ENCODE results near the gene COL2A1.

The COL2A1 gene

DNA sequence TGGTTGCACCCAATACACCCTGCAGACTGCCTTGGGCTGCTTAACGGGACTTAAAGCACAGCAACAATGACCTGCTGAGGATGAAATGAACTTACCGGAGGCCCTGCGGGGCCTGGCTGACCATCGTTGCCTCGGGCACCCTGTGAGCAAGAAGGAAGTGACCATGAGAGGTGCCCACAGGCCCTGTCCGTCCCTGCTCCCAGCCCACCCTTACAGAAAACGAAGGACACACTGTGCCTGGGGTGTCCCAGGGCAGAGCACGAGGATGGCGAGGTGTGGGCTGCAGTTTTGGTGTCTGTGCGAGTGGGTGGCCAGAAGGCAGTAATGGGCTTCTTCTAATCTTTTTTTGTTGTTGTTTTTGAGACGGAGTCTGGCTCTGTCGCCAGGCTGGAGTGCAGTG lies 14.6 kb downstream of the COL2A1 start:
- DNase-seq (ENCODE audit: low read depth), result no peak

DNA sequence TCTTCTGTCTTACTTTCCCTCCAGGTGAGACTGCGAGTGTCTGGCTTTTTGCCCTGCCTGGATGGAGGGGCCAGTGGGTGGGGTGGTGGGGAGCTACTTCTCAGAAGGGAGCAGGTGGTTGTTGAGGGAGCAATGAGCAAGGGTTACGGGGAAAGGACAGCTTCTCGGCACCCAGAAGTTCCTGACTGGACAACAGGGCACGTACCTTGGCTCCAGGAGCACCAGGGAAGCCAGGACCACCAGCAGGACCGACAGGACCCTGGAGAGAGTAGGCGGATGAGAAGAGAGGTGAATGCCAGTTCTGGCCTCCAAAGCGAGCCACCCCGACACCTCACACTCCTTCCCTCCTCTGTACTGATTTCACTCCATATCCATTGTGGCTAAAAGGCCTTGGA lies 15.3 kb downstream of the COL2A1 start:
- DNase-seq (ENCODE audit: low read depth), result no peak

DNA sequence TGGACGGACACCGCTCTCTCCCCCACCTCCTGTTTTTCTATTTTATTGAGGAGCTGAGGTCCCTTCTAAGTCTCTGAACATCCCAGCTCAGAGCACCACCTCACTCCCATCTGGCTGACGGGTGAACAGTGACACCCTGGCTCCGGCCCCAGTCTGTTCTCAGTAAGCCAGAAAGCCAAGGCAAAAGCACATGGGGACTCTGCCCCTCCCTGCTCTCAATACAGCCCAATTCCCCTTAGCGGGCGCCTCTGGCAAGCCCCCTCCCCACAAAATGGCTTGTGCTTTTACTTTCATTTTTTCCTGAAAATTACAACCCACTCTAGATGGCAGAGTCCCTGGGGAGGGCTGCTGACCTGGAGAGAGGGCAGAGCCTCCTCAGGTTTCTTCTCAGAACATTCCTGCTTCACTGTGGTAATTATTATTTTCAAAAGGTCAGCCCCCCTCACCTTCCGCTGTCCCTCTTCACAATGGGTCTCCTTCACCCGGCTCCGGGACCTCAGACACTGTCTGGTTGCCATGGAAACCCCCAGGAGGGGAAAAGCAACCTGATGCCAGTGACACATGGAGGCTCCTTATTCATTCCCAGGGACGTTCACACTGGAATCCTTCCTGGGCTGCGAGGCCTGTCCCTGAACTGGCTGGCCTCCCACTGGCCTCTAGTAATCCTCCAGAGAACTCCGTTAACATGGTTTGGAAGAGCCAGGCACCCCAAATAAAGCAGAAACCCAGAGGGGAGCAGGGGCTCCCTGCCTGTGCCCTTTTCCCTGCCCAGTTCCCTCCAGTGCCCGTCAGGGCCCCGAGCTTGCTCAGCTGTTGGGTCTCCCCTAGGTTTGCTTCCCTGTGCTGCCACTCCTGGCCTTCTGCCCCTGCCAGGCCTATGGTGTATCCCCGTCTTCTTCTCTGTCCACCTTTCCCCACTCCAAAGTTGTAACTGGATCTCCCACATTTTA lies 15.9 kb downstream of the COL2A1 start:
- no peak for DNase-seq (ENCODE audit: low read depth)

DNA sequence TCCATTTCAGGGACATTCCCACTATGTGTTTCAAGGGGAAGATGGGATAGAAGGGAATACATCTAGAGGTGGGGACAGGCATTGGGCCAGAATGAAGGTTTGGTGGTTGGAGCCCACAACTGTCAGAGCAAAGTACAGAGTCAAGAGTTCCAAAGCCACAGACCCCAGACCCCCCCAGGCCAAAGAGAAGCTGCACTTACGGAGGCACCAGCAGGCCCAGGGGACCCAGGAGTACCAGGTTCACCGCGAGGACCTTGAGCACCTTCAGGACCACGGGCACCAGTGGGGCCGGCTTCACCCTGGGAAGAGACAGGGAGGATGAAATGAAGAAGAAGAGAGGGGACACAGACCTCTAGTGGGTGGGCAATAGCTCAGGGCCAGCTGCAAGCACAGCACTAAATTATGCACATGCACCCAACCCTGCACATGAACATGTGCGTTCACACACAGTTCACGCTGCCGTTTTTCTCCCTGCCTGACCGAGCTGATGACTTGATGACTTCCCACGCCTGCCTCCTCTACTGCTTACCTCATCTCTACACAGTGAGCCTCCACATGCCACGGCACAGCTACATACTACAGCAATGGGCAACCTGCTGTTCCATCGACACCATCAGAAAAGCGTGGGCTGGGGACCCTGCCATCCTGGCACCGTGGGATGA lies 16.7 kb downstream of the COL2A1 start:
- DNase-seq (ENCODE audit: low read depth), result no peak

DNA sequence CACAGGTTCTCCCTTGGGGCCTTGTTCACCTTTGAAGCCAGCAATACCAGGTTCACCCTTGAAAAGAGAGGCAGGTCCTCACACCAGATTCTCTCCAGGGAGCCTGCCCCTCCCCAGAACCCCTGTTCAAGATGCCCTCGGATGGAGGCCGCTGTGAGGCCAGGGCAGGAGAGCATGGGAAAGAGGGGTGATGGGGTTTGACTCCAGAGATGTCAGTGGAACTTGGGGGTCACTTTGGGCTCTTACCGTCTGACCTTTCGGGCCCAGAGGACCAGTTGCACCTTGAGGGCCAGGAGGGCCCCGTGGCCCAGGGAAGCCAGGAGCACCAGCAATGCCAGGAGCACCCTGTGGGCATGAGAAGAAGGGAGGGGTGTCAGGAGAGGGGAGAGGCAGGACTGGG lies 17.4 kb downstream of the COL2A1 start:
- no peak for DNase-seq (ENCODE audit: low read depth)

DNA sequence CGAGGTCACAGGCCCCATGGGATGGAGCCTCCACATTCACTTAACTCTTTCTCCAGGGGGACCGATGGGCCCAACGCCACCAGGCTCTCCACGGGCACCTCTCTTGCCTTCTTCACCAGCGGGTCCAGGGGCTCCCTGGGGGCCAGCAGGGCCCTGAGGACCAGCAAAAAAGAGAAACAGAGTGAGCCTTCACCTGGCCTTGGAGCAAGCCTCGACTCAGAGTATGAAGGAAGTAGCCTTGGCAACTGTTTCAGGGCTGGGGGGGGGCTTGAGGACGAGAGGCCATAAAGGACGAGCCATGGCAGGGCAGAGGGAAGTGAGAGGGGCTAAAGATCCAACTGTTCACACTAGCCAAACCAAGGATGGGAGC lies 18.0 kb downstream of the COL2A1 start:
- no peak for DNase-seq (ENCODE audit: low read depth)

DNA sequence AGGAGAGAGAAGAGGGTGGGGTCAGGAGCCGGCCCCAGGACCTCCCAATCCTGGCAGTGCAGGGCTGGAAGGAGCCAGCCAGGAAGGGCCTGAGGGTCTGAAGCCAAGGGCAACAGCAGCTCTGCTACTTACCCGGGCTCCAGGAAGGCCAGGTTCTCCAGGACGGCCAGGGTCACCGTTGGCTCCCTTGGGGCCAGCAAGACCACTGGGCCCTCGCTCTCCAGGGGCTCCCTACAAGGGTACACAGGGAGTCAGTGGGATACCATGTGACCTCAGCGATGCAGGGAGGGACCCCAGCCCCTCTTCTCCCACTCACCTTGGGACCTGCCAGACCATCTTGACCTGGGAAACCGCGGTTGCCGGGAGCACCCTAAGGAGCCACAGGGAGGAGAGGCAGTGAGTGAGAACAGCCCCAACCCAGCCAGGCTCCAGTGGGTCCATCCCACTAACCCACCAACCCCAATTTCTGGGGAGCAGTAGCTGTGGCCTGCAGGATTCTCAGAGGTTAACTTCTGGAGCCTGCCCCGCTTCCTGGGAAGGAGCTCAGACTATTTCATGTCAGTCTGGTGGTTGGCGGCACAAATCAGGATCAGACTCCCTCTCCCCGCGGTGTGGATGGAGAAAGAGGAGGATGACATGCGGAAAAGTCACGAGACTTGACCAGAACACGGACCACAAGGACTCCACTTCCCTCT lies 18.5 kb downstream of the COL2A1 start:
- DNase-seq (ENCODE audit: low read depth), result no peak

DNA sequence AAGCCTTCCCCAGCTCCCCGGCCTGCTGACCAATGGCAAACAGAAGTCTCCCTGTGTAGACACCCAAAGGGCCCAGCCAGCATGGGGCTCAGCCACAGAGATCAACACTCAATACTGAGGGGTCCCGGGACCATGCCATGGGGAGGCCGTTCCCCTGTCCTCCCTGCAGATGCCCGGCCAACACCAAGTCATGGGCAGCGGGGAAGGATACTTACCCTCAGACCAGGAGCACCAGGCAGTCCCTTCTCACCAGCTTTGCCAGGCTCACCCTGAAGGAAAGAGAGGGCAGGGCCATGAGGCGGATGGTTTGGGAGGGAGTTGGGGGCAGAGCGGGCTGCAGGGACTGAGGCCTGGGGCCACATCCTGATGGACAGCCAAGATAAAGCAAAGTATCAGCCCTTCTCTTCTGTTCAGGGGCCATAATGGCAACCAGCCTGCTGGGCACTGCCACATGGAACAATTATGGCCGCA lies 19.9 kb downstream of the COL2A1 start:
- no peak for DNase-seq (ENCODE audit: low read depth)

DNA sequence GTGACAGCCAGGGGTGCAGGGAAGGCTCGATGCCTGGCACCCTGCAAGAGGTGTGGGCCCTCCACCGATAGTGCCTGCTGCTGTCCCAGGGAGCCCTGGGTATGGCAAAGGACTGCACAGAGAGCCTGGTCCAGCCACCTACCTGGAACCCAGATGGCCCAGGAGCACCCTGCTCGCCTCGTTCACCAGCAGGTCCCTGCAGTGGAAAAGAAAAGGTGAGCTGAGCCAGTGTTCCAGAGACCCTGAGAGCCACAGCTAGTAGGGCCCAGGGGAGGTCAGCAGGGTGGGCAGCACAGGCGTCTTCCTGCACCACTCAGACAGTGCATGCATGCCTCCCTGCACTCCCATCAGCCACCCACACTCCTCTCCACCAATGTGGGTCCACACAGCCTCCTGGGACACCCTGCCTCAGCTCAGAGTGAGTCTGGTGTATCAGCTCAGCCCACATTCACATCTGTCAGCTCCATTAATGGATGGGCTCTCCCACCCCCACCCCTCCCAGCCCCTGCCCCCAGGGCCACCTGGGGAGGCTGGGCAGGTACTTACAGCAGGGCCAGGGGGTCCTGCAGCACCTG lies 20.6 kb downstream of the COL2A1 start:
- no peak for DNase-seq (ENCODE audit: low read depth)

DNA sequence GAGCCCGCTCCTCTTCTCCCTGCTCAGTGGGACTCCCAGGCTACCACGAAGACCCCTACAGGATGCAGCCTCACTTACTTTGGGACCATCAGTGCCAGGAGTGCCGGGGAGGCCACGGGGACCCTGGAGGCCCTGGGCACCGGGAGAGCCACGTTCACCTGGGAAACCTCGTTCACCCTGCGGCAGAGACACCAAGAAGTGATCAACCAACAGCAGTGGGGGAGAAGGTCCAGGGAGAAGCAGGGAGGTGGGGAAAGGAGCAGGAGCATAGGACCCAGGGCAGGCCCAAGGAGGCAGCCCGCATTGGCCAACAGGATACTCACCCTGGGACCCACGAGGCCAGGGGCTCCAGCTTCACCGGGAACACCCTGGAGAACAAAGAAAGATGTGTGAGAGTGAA lies 21.5 kb downstream of the COL2A1 start:
- DNase-seq (ENCODE audit: low read depth), result no peak

DNA sequence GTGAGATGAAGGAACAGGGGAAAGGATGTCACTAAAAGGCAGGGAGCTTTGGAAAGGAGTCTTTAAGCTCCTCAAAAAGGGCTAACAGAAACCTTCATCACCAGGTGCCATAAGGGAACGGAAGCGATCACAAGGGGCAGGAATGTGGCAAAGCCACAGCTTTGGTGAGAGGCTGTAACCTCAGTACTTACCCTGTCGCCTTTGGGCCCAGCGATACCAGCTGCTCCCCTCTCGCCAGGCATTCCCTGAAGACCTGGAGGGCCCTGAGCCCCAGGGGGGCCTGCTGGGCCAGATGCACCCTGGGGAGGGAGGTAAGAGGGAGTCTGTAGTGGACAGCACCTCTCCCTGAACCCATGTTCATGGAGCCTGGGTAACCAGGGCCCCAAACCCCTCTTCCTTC lies 22.0 kb downstream of the COL2A1 start:
- no peak for DNase-seq (ENCODE audit: low read depth)

DNA sequence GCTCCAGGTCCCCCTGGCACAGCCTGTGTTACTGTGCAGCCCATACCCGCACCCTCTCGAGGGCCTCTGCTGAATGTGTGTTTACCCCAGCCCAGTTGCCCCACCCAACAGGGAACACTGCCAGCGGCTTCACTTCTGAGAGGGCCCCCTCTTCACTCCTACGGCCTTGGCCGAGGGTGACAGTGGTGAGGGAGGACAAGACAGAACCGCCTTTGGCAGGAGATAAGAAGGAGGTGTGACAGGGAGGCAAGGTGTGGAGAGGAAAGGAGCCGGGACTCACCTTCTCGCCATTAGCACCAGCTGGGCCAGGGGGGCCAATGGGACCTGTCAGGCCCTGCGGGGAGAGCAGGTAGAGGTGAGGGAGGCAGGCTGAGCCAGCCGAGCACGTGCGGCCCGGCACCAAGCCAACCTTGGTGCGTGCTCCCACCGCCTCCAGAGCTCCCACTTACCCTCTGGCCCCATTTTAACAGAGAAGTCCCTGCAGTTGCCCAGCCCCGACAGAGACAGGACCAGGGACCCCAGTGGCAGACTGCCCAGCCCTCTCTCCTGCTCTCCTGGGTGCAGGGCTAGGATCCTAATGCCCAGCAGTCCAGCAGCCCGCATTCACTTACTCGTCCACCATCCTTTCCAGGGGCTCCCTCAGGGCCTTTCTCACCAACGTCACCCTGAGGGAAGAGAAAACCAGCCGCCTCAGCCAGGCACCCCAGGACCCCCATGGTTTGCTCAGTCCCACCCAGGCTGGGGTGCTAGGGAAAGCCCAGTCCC lies 22.6 kb downstream of the COL2A1 start:
- no peak for DNase-seq (ENCODE audit: low read depth)

DNA sequence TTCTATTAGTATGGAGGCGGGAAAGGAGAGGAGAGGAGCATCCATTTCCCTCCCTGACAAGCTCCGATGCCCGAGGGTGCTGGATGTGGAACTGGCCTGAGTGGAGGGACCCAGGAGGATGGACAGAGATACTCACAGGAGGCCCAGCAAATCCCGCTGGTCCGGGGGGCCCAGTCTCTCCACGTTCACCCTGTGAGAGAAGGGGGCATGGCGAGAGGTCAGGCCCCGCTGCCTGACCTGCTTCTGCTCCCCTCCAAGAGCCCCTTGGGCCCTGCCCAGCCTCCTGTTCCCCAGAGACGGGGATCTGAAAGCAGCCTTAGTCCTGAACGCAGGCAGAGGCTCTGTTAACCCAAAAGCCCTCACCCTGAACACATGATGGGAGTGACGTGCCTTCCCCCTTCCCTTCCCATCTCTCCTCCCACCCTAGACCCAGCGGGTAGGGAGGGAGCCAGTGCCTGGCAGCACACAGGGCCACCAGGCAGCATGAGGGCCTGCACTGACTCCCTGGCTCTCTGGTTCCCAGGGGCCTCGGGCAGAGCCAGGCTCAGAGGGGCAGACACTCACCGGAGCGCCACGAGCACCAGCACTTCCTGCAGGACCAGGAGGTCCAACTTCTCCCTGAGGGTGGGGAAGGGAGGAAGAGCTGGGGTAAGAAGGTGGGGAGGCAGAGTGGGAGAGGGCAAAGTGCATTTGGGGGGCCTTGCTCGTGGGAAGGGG lies 23.3 kb downstream of the COL2A1 start:
- DNase-seq (ENCODE audit: low read depth), result no peak

DNA sequence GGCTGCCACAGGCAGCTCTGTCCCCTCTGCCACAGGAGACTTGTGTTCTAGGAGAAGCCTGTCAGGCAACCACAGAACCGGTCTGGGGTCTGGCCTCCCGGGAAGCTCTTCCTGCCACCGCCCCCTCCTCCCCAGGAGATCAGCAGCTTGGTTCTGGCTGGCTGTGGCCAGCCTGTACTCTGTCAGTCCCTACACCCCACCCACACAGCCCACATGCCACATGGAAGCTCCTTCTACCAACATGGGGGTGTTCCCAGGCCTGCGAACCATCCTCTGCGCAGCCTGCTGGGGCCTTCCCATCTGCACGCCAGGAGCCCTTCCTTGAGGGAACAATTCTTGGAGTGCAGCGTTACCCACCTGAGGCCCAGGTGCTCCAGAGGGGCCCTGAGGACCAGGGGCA lies 24.1 kb downstream of the COL2A1 start:
- no peak for DNase-seq (ENCODE audit: low read depth)

DNA sequence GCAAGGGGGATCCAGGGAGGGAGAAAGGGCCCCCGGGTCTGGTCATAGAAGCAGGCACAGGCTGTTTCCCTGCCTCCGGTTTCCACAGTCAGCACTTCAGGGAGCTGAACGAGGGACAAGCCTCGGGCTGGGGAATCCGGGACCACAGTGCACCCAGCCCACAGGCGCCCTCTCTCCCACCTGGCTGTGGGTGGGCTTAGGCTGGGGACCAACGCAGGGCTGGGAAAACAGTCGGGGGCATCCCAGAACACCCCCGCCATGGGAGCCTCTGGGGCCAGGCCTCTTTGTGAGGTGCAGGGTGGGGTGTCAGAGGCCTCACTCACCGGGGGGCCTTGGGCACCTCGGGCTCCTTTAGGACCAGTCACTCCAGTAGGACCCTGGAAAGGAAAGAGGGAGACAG lies 24.6 kb downstream of the COL2A1 start:
- no peak for DNase-seq (ENCODE audit: low read depth)

DNA sequence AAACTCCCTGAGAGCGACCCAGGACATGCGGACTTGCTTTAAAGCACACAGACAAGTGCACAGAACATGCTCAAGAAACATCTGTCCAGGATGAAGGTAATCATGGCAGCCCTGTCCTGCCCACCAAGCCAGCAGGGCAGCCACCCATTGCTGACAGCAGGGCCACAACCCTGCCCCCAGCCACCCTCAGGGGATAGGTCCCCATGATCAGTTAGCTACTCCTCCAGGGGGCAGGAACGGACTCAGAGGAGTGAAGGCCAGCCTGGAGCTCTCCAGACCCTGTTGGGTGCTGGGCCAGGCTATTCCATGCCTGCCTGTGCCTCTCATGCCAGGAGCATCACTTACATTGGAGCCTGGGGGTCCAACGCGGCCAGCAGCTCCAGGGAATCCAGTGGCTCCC lies 25.1 kb downstream of the COL2A1 start:
- DNase-seq (ENCODE audit: low read depth), result no peak

DNA sequence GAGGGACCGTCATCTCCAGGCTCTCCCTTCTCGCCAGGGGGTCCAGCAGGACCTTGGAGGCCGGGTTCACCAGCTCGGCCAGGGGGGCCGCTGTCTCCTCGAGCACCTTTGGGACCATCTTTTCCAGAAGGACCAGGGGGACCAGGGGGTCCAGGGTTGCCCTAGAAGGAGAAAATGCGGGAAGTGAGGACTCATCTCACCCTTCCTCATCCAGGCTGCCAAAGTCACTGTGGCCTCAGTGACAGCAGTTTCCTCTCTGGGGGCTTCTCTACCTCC lies 25.7 kb downstream of the COL2A1 start:
- DNase-seq (ENCODE audit: low read depth), result no peak

DNA sequence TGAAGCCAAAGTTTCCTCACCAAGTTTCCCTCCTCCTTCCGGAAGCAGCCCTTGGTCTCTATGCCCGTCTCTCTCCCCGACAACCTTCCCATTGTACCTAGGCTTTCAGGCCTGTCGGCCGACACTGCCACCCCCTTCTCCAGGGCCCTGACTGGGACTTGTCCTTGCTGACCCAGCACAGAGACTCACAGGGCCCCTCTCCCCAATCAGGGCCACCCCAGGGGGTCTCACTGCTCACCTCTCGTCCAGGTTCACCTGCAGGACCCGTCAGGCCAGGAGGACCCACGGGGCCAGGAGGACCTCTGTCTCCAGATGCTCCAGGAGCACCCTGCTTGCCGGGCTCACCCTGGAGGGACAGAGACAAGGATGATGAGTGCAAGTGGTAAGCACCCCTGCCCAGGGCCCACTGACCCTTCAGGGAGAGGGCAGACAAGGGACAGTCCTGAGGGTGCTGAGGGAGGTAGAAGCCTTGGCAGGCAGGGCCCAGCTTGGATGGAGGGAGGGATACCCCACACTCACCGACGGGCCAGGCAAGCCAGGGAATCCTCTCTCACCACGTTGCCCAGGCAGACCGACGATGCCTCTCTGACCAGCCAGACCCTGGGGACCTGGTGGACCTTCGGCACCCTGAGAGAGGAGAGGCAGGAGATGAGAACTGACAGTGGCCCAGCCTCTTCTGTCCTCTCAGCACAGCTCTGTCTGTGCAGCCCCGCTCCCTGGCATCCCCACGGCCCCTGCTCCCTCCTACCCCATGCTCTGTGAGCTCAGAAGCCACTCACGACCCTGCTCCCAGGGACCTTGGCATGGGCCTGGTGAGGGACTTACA lies 26.3 kb downstream of the COL2A1 start:
- DNase-seq (ENCODE audit: low read depth), result no peak

DNA sequence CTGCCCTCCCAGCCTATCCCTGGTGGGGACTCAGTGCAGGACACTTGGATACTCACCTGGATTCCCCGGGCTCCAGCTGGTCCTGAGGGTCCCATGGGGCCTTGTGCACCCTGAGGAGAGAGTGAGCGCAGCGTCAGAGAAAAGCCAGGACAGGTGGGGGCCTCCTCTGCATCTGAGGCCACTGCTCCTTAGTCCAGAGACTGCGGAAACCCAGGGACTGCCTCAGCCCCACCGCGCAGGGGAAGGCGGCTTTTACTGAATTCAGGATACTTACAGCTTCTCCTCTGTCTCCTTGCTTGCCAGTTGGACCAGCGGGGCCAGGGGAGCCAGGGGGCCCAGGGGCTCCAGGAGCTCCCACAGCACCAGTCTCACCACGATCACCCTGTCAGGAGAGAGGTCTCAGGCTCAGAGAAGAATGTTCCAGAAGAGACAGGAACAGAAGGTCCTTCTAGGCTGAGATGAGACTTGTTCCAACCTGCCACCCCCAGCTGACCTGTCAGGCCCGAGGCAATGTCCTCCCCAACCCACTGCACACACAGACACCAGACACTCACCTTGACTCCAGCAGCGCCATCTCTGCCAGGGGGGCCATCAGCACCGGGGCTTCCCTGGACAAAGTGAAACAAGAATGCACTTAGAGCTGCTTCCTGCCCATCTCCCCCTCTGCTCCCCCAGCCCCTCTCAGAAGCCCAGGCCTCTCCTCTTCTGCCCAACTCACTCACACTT lies 27.1 kb downstream of the COL2A1 start:
- no peak for DNase-seq (ENCODE audit: low read depth)

DNA sequence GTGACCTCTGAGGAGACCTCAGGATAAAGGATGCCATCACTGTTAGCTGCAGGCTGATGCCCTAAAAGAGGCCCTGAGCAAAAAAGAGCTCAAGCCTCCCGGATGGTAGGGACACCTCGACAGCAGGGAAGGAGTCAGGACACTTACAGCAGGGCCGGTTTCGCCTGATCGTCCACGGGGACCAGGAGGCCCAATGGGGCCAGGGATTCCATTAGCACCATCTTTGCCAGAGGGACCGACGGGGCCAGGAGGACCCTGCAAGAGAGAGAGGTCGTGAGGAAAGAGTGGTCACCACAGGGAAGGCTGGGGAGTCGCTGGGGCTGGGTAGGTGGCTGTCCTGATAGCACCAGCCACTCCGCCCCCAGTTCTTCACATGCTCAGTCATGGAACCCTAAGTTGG lies 28.5 kb downstream of the COL2A1 start:
- no peak for DNase-seq (ENCODE audit: low read depth)
